Astrocyte (in vitro differentiated cells and primary cell): ENCODE measurements around the gene ACAN. TPM values are rescaled to one million over a fixed set of nuclear protein-coding genes. Genes with fewer than 3 reads are reported as not detected.

ENCODE experiments used
- DNase-seq: peaks from one replicate; pipeline ENCODE4 v3.0.0-alpha.2; 2010; ENCODE audit warnings: low read depth
- FAIRE-seq: peaks from 2 replicates; lab custom pipeline; 2011; peaks lifted over from hg19 to GRCh38; lab: Jason Lieb, UNC
- H2AFZ ChIP-seq: 2 replicates; pipeline ENCODE4 v1.6.0; 2012; ENCODE audit warnings: low read depth, low read length, inconsistent platforms
- H3K27ac ChIP-seq: 2 replicates; pipeline ENCODE4 v1.5.1; 2011; ENCODE audit warnings: low read depth, low read length, inconsistent platforms
- H3K27me3 ChIP-seq: 2 replicates; pipeline ENCODE4 v1.6.0; 2011; ENCODE audit warnings: low read length, inconsistent platforms; ENCODE audit not compliant: insufficient read depth
- H3K36me3 ChIP-seq: 2 replicates; pipeline ENCODE4 v1.5.1; 2011; ENCODE audit warnings: low read length, inconsistent platforms; ENCODE audit not compliant: insufficient read depth
- H3K4me1 ChIP-seq: 2 replicates; pipeline ENCODE4 v1.5.1; 2011; ENCODE audit warnings: low read length, inconsistent platforms; ENCODE audit not compliant: insufficient read depth
- H3K4me2 ChIP-seq: 2 replicates; pipeline ENCODE4 v1.6.0; 2012; ENCODE audit warnings: low read length, inconsistent platforms
- H3K4me3 ChIP-seq: 2 replicates; pipeline ENCODE4 v1.5.1; 2011; ENCODE audit warnings: low read depth, mild to moderate bottlenecking, low read length, inconsistent platforms; ENCODE audit not compliant: insufficient read depth
- H3K79me2 ChIP-seq: 2 replicates; pipeline ENCODE4 v1.6.0; 2012; ENCODE audit warnings: mild to moderate bottlenecking, low read length, inconsistent platforms; ENCODE audit not compliant: insufficient read depth
- H3K9ac ChIP-seq: 2 replicates; pipeline ENCODE4 v1.6.0; 2012; ENCODE audit warnings: mild to moderate bottlenecking, low read length, inconsistent platforms
- H3K9me3 ChIP-seq: 2 replicates; pipeline ENCODE4 v1.5.1; 2012; ENCODE audit warnings: low read depth, mild to moderate bottlenecking, low read length, inconsistent platforms; ENCODE audit not compliant: insufficient read depth
- H4K20me1 ChIP-seq: 2 replicates; pipeline ENCODE4 v1.6.0; 2012; ENCODE audit warnings: low read length, inconsistent platforms; ENCODE audit not compliant: insufficient read depth
- H3K27ac Mint-ChIP-seq: one replicate; pipeline ENCODE4 v1.8.0; 2021; ENCODE audit warnings: mild to moderate bottlenecking, mixed read lengths; ENCODE audit not compliant: unreplicated experiment
- H3K27me3 Mint-ChIP-seq: one replicate; pipeline ENCODE4 v1.8.0; 2021; ENCODE audit warnings: low read depth, mixed read lengths; ENCODE audit not compliant: unreplicated experiment
- H3K36me3 Mint-ChIP-seq: one replicate; pipeline ENCODE4 v1.8.0; 2021; ENCODE audit warnings: low read depth, mixed read lengths; ENCODE audit not compliant: unreplicated experiment
- H3K4me1 Mint-ChIP-seq: one replicate; pipeline ENCODE4 v1.8.0; 2021; ENCODE audit warnings: low read depth, mixed read lengths; ENCODE audit not compliant: unreplicated experiment
- H3K4me3 Mint-ChIP-seq: one replicate; pipeline ENCODE4 v1.8.0; 2021; ENCODE audit warnings: mild to moderate bottlenecking, moderate library complexity, mixed read lengths; ENCODE audit not compliant: unreplicated experiment
- H3K9me3 Mint-ChIP-seq: one replicate; pipeline ENCODE4 v1.8.0; 2021; ENCODE audit warnings: mild to moderate bottlenecking, mixed read lengths; ENCODE audit not compliant: unreplicated experiment
- CTCF ChIP-seq: IDR thresholded peaks from 2 replicates; pipeline ENCODE4 v1.5.1; 2011; ENCODE audit warnings: low read depth, mild to moderate bottlenecking, inconsistent platforms, low read length, moderate library complexity; ENCODE audit not compliant: insufficient read depth
- EZH2 ChIP-seq: IDR thresholded peaks from 2 replicates; pipeline ENCODE4 v1.6.1; 2012; ENCODE audit warnings: mild to moderate bottlenecking, low read length, inconsistent platforms; ENCODE audit not compliant: insufficient read depth
- total RNA-seq: library from RNA; stranded (reverse); gene quantifications from 2 replicates; pipeline ENCODE4 v1.2.1, GENCODE V29; 2021

Gene ACAN
- total RNA-seq, 1 donor from 2014 or later = 0.34 TPM

DNA sequence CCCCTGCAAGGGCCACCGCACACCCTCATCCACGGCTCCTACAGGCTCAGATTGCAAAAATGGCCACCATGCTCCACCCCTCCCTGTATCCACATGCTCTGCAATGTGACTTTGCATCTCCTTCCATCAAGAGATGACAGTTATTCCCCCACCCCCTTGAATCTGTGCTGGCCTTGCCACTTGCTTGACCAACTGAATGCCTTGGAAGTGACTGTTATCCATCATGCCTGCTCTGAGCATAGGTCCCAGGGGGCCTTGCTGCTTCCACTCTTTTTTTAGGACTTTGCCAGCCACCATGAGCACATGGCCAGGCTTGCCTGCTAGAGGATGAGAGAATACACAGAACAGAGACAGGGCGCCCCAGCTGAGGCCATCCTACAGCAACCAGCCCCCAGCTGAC lies 78.5 kb downstream of the ACAN start:
- Histone ChIP-seq H3K4me2 (peak overlapping the region; percentile 57), H3K27ac (no peak overlapping the region), H4K20me1 (no peaks in the 10 kb centered on the region), H3K79me2 (no peaks in the 10 kb centered on the region), H3K9ac (no peak overlapping the region), H3K4me3 (no peak overlapping the region), H3K36me3 (no peaks in the 10 kb centered on the region), H2AFZ (no peak overlapping the region), H3K4me1 (peaks cover 14% of the 10 kb centered on the region), H3K27me3 (no peaks in the 10 kb centered on the region), H3K9me3 (no peaks in the 10 kb centered on the region)
- Mint-ChIP-seq H3K36me3 (peaks cover 6% of the 10 kb centered on the region), H3K4me1 (peaks cover 3% of the 10 kb centered on the region), H3K27ac (no peak overlapping the region), H3K9me3 (peaks cover 2% of the 10 kb centered on the region), H3K27me3 (peaks cover 2% of the 10 kb centered on the region), H3K4me3 (no peak overlapping the region)
- FAIRE-seq = no peak
- no peak for DNase-seq
- TF ChIP-seq CTCF (no peak), EZH2 (no peak)

DNA sequence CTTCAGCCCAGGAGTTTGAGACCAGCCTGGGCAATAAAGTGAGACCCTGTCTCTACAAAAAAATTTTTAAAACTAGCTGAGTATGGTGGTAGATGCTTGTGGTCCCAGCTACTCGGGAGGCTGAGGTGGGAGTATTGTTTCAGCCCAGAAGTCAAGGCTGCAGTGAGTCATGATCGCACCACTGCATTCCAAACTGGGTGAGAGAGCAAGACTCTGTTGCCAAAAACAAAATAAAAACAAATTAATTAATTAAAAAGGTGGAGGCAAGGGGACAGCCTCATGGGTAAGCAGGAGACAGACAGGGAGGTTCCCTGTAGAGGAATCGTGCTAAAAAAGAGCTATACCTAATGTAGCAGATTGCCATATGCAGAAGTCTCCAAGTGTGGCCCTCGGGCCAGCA lies 79.5 kb downstream of the ACAN start:
- peak; percentile 54 for DNase-seq
- Histone ChIP-seq H3K79me2 (no peaks in the 10 kb centered on the region), H3K9me3 (no peaks in the 10 kb centered on the region), H4K20me1 (no peaks in the 10 kb centered on the region), H3K4me1 (peaks cover 14% of the 10 kb centered on the region), H2AFZ (no peak overlapping the region), H3K27me3 (no peaks in the 10 kb centered on the region), H3K36me3 (no peaks in the 10 kb centered on the region), H3K27ac (peak overlapping the region; percentile 54), H3K9ac (peak overlapping the region; percentile 18), H3K4me2 (peak overlapping the region; percentile 57), H3K4me3 (no peak overlapping the region)
- peaks cover 6% of the 10 kb centered on the region for H3K36me3 Mint-ChIP-seq
- peak overlapping the region; percentile 43 for H3K27ac Mint-ChIP-seq
- H3K4me1 Mint-ChIP-seq = peaks cover 3% of the 10 kb centered on the region
- H3K27me3 Mint-ChIP-seq = peaks cover 2% of the 10 kb centered on the region
- no peak overlapping the region for H3K4me3 Mint-ChIP-seq
- no peak for FAIRE-seq
- H3K9me3 Mint-ChIP-seq = peaks cover 2% of the 10 kb centered on the region
- TF ChIP-seq EZH2 (no peak), CTCF (no peak)

- DNase-seq (no peak), FAIRE-seq (no peak)
- H3K4me1 Mint-ChIP-seq = peaks cover 7% of the 10 kb centered on the region
- no peak for TF ChIP-seq EZH2
- no peak for TF ChIP-seq CTCF
- no peaks in the 10 kb centered on the region for H3K79me2 ChIP-seq
- H3K36me3 ChIP-seq = no peaks in the 10 kb centered on the region
- no peak overlapping the region for H2AFZ ChIP-seq
- no peak overlapping the region for H3K27ac ChIP-seq
- no peaks in the 10 kb centered on the region for H3K27me3 ChIP-seq
- H3K9me3 Mint-ChIP-seq = no peaks in the 10 kb centered on the region
- H4K20me1 ChIP-seq = no peaks in the 10 kb centered on the region
- no peaks in the 10 kb centered on the region for H3K27me3 Mint-ChIP-seq
- H3K9ac ChIP-seq = no peak overlapping the region
- H3K4me2 ChIP-seq = no peak overlapping the region
- H3K36me3 Mint-ChIP-seq = peaks cover 4% of the 10 kb centered on the region
- no peak overlapping the region for H3K4me3 Mint-ChIP-seq
- H3K4me1 ChIP-seq = peaks cover 17% of the 10 kb centered on the region
- no peak overlapping the region for H3K27ac Mint-ChIP-seq
- H3K9me3 ChIP-seq = no peaks in the 10 kb centered on the region
- no peak overlapping the region for H3K4me3 ChIP-seq
Measured at GRCh38 chr15:88887068-88887580, 83.9 kb downstream of the ACAN start.
